ENCODE results near the gene TMEM72.

The TMEM72 gene

DNA sequence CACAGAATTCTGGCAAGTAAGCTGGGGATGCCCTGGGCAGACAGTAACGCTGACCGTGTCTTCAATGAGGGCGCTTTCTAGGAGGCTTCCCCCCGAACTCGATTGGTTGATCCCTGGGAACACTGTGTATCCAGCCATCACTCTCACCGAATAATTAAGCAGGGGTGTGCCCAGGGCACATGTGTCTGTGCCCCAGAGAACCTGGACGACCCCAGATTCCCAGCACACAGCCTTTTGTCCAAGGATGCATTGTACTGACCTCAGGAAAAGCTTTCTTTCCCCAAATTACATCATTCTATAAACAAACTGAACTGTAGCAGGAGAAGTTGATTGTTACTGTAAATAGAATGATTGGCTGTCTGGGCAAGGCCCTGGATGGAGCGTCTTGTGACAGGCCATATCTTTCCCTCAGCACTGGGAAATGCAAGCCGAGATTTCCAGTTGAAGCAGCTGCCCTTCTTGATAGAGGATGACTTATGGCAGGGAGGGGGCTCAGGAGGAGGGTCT, 74.1 kb downstream of the TMEM72 start:
- TF ChIP-seq, protein P1, sequence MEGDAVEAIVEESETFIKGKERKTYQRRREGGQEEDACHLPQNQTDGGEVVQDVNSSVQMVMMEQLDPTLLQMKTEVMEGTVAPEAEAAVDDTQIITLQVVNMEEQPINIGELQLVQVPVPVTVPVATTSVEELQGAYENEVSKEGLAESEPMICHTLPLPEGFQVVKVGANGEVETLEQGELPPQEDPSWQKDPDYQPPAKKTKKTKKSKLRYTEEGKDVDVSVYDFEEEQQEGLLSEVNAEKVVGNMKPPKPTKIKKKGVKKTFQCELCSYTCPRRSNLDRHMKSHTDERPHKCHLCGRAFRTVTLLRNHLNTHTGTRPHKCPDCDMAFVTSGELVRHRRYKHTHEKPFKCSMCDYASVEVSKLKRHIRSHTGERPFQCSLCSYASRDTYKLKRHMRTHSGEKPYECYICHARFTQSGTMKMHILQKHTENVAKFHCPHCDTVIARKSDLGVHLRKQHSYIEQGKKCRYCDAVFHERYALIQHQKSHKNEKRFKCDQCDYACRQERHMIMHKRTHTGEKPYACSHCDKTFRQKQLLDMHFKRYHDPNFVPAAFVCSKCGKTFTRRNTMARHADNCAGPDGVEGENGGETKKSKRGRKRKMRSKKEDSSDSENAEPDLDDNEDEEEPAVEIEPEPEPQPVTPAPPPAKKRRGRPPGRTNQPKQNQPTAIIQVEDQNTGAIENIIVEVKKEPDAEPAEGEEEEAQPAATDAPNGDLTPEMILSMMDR (IDR thresholded peaks at IDR 0.05; ENCODE audit: low read depth, low read length) = no peak

DNA sequence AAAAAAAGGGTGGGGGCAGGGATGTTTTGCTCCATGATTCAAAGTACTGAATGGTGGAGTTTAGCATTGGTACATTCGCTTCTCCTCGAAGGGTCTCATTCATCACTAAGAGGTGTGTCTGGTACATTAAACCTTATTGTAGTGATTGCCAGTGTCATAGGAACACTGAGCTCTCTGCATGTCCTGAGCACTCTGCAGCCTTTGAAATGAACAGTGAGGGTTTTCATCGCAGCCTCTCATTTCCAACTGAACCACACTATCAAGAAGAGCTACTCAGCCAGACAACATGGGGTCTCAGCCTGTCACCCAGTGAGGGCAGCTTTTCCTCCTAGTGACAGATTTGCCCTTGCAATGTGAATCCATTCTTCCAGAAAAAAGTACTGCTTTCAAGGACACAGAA, 75.0 kb downstream of the TMEM72 start:
- TF ChIP-seq, protein P1 (IDR thresholded peaks at IDR 0.05; ENCODE audit: low read depth, low read length) = no peak
- no peak for DNase-seq (ENCODE audit: low read depth, low spot score)
- no peak overlapping the region for H3K4me3 ChIP-seq (ENCODE audit: low read depth, low read length)

More for the DNA sequence above, 74.1 kb downstream of the TMEM72 start:
- DNase-seq (ENCODE audit: low read depth, low spot score) = no peak
- in situ Hi-C loops (cut with HindIII; ENCODE audit: low sequenced_read_pairs) = no loop called here
- H3K4me3 ChIP-seq (ENCODE audit: low read depth, low read length) = no peak overlapping the region

More for the DNA sequence above, 75.0 kb downstream of the TMEM72 start:
- in situ Hi-C loops (cut with HindIII; ENCODE audit: low sequenced_read_pairs) = no loop called here
